ENCODE results near the gene OR9A2. TPM values are rescaled to one million over a fixed set of nuclear protein-coding genes. Genes with fewer than 3 reads are reported as not detected.

Gene OR9A2
- total RNA-seq, 4 donors from 2014 or later = 0.44 to 0.78 TPM; not detected in 2

GRCh38 chr7:143008007-143008901 is 18.7 kb downstream of the OR9A2 start:
- Histone ChIP-seq H3K36me3 (no peaks in the 10 kb centered on the region), H3K4me3 (no peak overlapping the region), H3K27me3 (peaks cover 0 to 5% of the 10 kb centered on the region in 2 donors), H3K27ac (no peak overlapping the region), H3K4me1 (peaks cover 0 to 3% (median 0%) of the 10 kb centered on the region in 4 donors), H3K9me3 (no peaks in the 10 kb centered on the region)
- peak; percentile 73 to 90 for DNase-seq (ENCODE audit: low spot score in 2 of 2)
- 42 to 44% methylated on average over 24 of the region's 24 CpGs for WGBS, 2 donors
- TF ChIP-seq POLR2A (IDR thresholded peaks at IDR 0.05) = no peak
- peak; percentile 90 to 94 (median 92) for TF ChIP-seq CTCF (IDR thresholded peaks at IDR 0.05)
- TF ChIP-seq EP300 (IDR thresholded peaks at IDR 0.05) = no peak

- Histone ChIP-seq H3K4me1 (no peaks in the 10 kb centered on the region), H3K27ac (no peak overlapping the region), H3K4me3 (no peak overlapping the region), H3K27me3 (peaks cover 0 to 5% of the 10 kb centered on the region in 2 donors), H3K9me3 (peaks cover 0 to 6% (median 2%) of the 10 kb centered on the region in 4 donors), H3K36me3 (no peaks in the 10 kb centered on the region)
- TF ChIP-seq POLR2A (IDR thresholded peaks at IDR 0.05) (no peak), EP300 (IDR thresholded peaks at IDR 0.05) (no peak), CTCF (IDR thresholded peaks at IDR 0.05) (no peak)
- 65 to 68% methylated on average over 6 of the region's 6 CpGs for WGBS, 2 donors
- DNase-seq (ENCODE audit: low spot score in 2 of 2) = no peak
These were observed 21.2 kb downstream of the OR9A2 start for GRCh38 chr7:143005632-143006260.

GRCh38 chr7:143003393-143004051 is 23.4 kb downstream of the OR9A2 start:
- DNase-seq (ENCODE audit: low spot score in 2 of 2) = no peak
- no peaks in the 10 kb centered on the region for H3K4me1 ChIP-seq
- no peak overlapping the region for H3K4me3 ChIP-seq
- H3K9me3 ChIP-seq = peaks cover 0 to 6% (median 2%) of the 10 kb centered on the region in 4 donors
- no peak overlapping the region for H3K27ac ChIP-seq
- peaks cover 0 to 5% of the 10 kb centered on the region in 2 donors for H3K27me3 ChIP-seq
- H3K36me3 ChIP-seq = no peaks in the 10 kb centered on the region
- WGBS, 2 donors = 29 to 34% methylated on average over 6 of the region's 6 CpGs
- TF ChIP-seq POLR2A (IDR thresholded peaks at IDR 0.05) = no peak
- TF ChIP-seq CTCF (IDR thresholded peaks at IDR 0.05) = peak; percentile 65 to 75 (median 70)
- TF ChIP-seq EP300 (IDR thresholded peaks at IDR 0.05) = no peak

GRCh38 chr7:143002898-143003297 is 24.0 kb downstream of the OR9A2 start:
- Histone ChIP-seq H3K27me3 (peaks cover 0 to 5% of the 10 kb centered on the region in 2 donors), H3K36me3 (no peaks in the 10 kb centered on the region), H3K27ac (no peak overlapping the region), H3K9me3 (peaks cover 0 to 6% (median 2%) of the 10 kb centered on the region in 4 donors), H3K4me3 (no peak overlapping the region), H3K4me1 (no peaks in the 10 kb centered on the region)
- TF ChIP-seq POLR2A (IDR thresholded peaks at IDR 0.05) (no peak), CTCF (IDR thresholded peaks at IDR 0.05) (no peak), EP300 (IDR thresholded peaks at IDR 0.05) (no peak)
- DNase-seq (ENCODE audit: low spot score in 2 of 2) = no peak
- 84% methylated on average over 5 of the region's 5 CpGs for WGBS, 2 donors
